Activated naive CD4-positive, alpha-beta T cell treated with anti-CD3 and anti-CD28 coated beads for 36 hours (primary cell): ENCODE measurements around the gene TVP23A. TPM values are rescaled to one million over a fixed set of nuclear protein-coding genes. Genes with fewer than 3 reads are reported as not detected.
A peak's percentile ranks its signal among the peaks of the same experiment; 100 is the strongest.
"Not testable (repeated sequence)": the region's sequence is repeated elsewhere in the genome, so short reads cannot be mapped to it uniquely, and the experiment has no call there.

Experiments
- CTCF ChIA-PET: fragments of 350-600 bp; sonication (Branson Sonifier 250); formaldehyde crosslinking; loops from one replicate; lab custom pipeline; 2021; ENCODE audit warnings: antibody characterized with exemption; lab: Charles Lee
- DNase-seq: peaks from one replicate; pipeline ENCODE4 v3.0.0-alpha.2; 2020
- H3K27ac Mint-ChIP-seq: one replicate; pipeline ENCODE4 v1.8.0; 2021; ENCODE audit warnings: mild to moderate bottlenecking, mixed read lengths
- H3K27me3 Mint-ChIP-seq: one replicate; pipeline ENCODE4 v1.8.0; 2021; ENCODE audit warnings: low read depth, mixed read lengths
- H3K36me3 Mint-ChIP-seq: one replicate; pipeline ENCODE4 v1.8.0; 2021; ENCODE audit warnings: low read depth, mixed read lengths
- H3K4me1 Mint-ChIP-seq: one replicate; pipeline ENCODE4 v1.8.0; 2021; ENCODE audit warnings: low read depth, mixed read lengths
- H3K4me3 Mint-ChIP-seq: one replicate; pipeline ENCODE4 v1.8.0; 2021; ENCODE audit warnings: mild to moderate bottlenecking, moderate library complexity, mixed read lengths
- H3K9me3 Mint-ChIP-seq: one replicate; pipeline ENCODE4 v1.8.0; 2021; ENCODE audit warnings: mixed read lengths
- intact Hi-C: fragments of 100-400 bp; cut with micrococcal nuclease; formaldehyde crosslinking; loops from one replicate; pipeline ENCODE4 v1.15.1; 2023
- total RNA-seq, 2 experiments: library from RNA; stranded (reverse); gene quantifications; one replicate each; pipeline ENCODE4 v1.2.3, GENCODE V29; 2021

TVP23A gene
- total RNA-seq, 2 experiments from 2014 or later, result not detected

- no peak overlapping the region for H3K4me3 Mint-ChIP-seq
- CTCF ChIA-PET, result no interaction called here
- H3K4me1 Mint-ChIP-seq, result no peaks in the 10 kb centered on the region
- intact Hi-C loops, result no loop called here
- no peaks in the 10 kb centered on the region for H3K36me3 Mint-ChIP-seq
- no peak for DNase-seq
- H3K27ac Mint-ChIP-seq, result no peak overlapping the region
- no peaks in the 10 kb centered on the region for H3K9me3 Mint-ChIP-seq
- H3K27me3 Mint-ChIP-seq, result peaks cover 7% of the 10 kb centered on the region
Observed at GRCh38 chr16:10831894-10832886, 13.6 kb upstream of the TVP23A start.

DNA sequence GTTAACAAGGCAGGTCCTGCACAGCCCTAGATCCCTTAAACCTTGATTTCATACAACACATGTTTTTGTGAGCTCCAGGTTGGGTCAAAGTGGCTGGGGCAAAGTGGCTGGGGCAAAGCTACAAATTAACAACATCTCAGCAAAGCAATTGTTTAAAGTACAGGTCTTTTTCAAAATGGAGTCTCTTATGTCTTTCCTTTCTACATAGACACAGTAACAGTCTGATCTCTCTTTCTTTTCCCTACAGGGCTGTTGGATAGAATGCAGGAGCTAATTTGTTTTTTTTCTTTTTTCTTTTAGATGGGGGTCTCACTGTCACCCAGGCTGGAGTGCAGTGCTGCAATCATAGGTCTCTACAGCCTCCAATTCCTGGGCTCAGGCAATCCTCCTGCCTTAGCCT lies 11.6 kb upstream of the TVP23A start:
- H3K4me1 Mint-ChIP-seq, H3K9me3 Mint-ChIP-seq, H3K27me3 Mint-ChIP-seq, H3K4me3 Mint-ChIP-seq, H3K36me3 Mint-ChIP-seq, CTCF ChIA-PET, intact Hi-C loops, H3K27ac Mint-ChIP-seq, DNase-seq: not testable (repeated sequence)

GRCh38 chr16:10829390-10830098 lies 10.9 kb upstream of the TVP23A start:
- H3K27ac Mint-ChIP-seq, CTCF ChIA-PET, intact Hi-C loops, H3K4me3 Mint-ChIP-seq, H3K9me3 Mint-ChIP-seq, H3K36me3 Mint-ChIP-seq, H3K4me1 Mint-ChIP-seq, H3K27me3 Mint-ChIP-seq, DNase-seq: not testable (repeated sequence)

- H3K27me3 Mint-ChIP-seq, result peaks cover 2% of the 10 kb centered on the region
- intact Hi-C loops, result no loop called here
- no peaks in the 10 kb centered on the region for H3K9me3 Mint-ChIP-seq
- H3K27ac Mint-ChIP-seq, result no peak overlapping the region
- no peak for DNase-seq
- no peaks in the 10 kb centered on the region for H3K4me1 Mint-ChIP-seq
- CTCF ChIA-PET, result no interaction called here
- no peaks in the 10 kb centered on the region for H3K36me3 Mint-ChIP-seq
- no peak overlapping the region for H3K4me3 Mint-ChIP-seq
Observed at GRCh38 chr16:10828851-10829366, 10.3 kb upstream of the TVP23A start.

GRCh38 chr16:10827691-10828341 lies 9.2 kb upstream of the TVP23A start:
- Mint-ChIP-seq H3K4me3 (no peak overlapping the region), H3K4me1 (no peaks in the 10 kb centered on the region), H3K27ac (no peak overlapping the region), H3K36me3 (no peaks in the 10 kb centered on the region), H3K27me3 (peaks cover 2% of the 10 kb centered on the region), H3K9me3 (no peaks in the 10 kb centered on the region)
- no peak for DNase-seq
- intact Hi-C loops, result no loop called here
- CTCF ChIA-PET, result no interaction called here

DNA sequence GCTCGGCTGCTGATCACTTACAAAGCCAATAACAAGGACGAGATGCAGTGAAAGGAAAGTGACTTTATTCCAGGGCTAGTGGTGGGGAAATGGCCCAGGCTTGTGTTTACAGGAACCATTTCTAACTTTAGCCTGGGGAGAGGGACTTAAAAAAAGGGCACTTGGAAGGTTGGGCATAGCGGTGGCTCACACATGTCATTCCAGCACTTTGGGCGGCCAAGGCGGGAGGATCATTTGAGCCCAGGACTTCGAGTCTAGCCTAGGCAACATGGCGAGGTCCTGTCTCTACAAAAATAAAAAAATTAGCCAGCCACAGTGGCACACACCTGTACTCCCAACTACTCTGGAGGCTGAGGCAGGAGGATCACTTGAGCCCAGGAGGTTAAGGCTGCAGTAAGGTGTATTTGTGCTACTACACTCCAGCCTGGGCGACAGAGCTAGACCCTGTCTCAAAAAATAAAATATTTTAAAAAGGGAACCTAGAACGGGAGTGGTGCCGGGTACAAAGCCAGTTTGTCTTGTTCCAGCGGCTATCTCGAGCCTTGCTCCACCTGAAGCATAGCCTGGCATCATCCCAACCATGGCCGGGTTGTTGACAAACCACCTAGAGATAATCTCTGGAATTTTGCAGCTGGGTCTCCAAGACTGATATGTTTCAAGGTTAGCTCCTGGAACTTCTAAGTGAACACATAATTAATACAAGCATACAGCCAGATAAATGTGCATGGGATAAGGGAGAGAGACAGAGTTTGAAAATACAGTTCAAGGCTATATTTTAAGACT lies 5.7 kb upstream of the TVP23A start:
- CTCF ChIA-PET, result interaction anchor here (0.7 kb wide), 2 partner anchors 94 to 274 kb away, joined by 4 read pairs; no protein-coding TSS in a partner anchor
- H3K27ac Mint-ChIP-seq, result no peak overlapping the region

GRCh38 chr16:10822702-10823101 lies 4.1 kb upstream of the TVP23A start:
- no peaks in the 10 kb centered on the region for H3K9me3 Mint-ChIP-seq
- CTCF ChIA-PET, result no interaction called here
- no peak for DNase-seq
- H3K27ac Mint-ChIP-seq, result no peak overlapping the region
- no peaks in the 10 kb centered on the region for H3K36me3 Mint-ChIP-seq
- peaks cover 3% of the 10 kb centered on the region for H3K27me3 Mint-ChIP-seq
- no peaks in the 10 kb centered on the region for H3K4me1 Mint-ChIP-seq
- intact Hi-C loops, result no loop called here
- no peak overlapping the region for H3K4me3 Mint-ChIP-seq

More for the DNA sequence above, 5.7 kb upstream of the TVP23A start:
- no peaks in the 10 kb centered on the region for H3K27me3 Mint-ChIP-seq
- intact Hi-C loops, result no loop called here
- H3K4me1 Mint-ChIP-seq, result no peaks in the 10 kb centered on the region
- no peaks in the 10 kb centered on the region for H3K36me3 Mint-ChIP-seq
- H3K9me3 Mint-ChIP-seq, result no peaks in the 10 kb centered on the region
- no peak for DNase-seq
- no peak overlapping the region for H3K4me3 Mint-ChIP-seq

GRCh38 chr16:10820546-10820945 lies 2.0 kb upstream of the TVP23A start:
- Mint-ChIP-seq H3K27me3 (peaks cover 5% of the 10 kb centered on the region), H3K9me3 (no peaks in the 10 kb centered on the region), H3K4me1 (no peaks in the 10 kb centered on the region), H3K4me3 (no peak overlapping the region), H3K27ac (no peak overlapping the region), H3K36me3 (no peaks in the 10 kb centered on the region)
- intact Hi-C loops, result no loop called here
- DNase-seq, result no peak
- CTCF ChIA-PET, result no interaction called here

GRCh38 chr16:10817514-10817913 lies 1.1 kb downstream of the TVP23A start:
- intact Hi-C loops, result no loop called here
- H3K27ac Mint-ChIP-seq, result no peak overlapping the region
- CTCF ChIA-PET, result no interaction called here
- no peak for DNase-seq
- no peak overlapping the region for H3K4me3 Mint-ChIP-seq
- H3K9me3 Mint-ChIP-seq, result no peaks in the 10 kb centered on the region
- H3K36me3 Mint-ChIP-seq, result no peaks in the 10 kb centered on the region
- peaks cover 2% of the 10 kb centered on the region for H3K4me1 Mint-ChIP-seq
- H3K27me3 Mint-ChIP-seq, result peaks cover 5% of the 10 kb centered on the region

- CTCF ChIA-PET, result no interaction called here
- Mint-ChIP-seq H3K4me1 (peaks cover 5% of the 10 kb centered on the region), H3K4me3 (no peak overlapping the region), H3K9me3 (peaks cover 3% of the 10 kb centered on the region), H3K27ac (no peak overlapping the region), H3K36me3 (no peaks in the 10 kb centered on the region), H3K27me3 (peaks cover 5% of the 10 kb centered on the region)
- no peak for DNase-seq
- intact Hi-C loops, result loop anchor here (2.0 kb wide), 1 partner anchor 58 kb away; no protein-coding TSS in a partner anchor
Observed at GRCh38 chr16:10813099-10813455, 5.5 kb downstream of the TVP23A start.

GRCh38 chr16:10812312-10813098 lies 6.1 kb downstream of the TVP23A start:
- Mint-ChIP-seq H3K9me3 (peaks cover 3% of the 10 kb centered on the region), H3K27me3 (peaks cover under 1% of the 10 kb centered on the region), H3K4me1 (peaks cover 5% of the 10 kb centered on the region), H3K27ac (no peak overlapping the region), H3K4me3 (no peak overlapping the region), H3K36me3 (no peaks in the 10 kb centered on the region)
- intact Hi-C loops, result loop anchor here (2.0 kb wide), 1 partner anchor 58 kb away; no protein-coding TSS in a partner anchor
- CTCF ChIA-PET, result no interaction called here
- DNase-seq, result peak; percentile 5
